IPS DF 19.7 (cell line): ENCODE data around the gene GGACT.

Experiments
- DNase-seq: peaks from one replicate; pipeline ENCODE4 v3.0.0-alpha.2; 2013; ENCODE audit warnings: low read depth, low spot score

Gene GGACT

GRCh38 chr13:100549316-100549715 is 39.3 kb downstream of the GGACT start:
- no peak for DNase-seq

- no peak for DNase-seq
Measured at GRCh38 chr13:100547791-100548201, 40.8 kb downstream of the GGACT start.

- no peak for DNase-seq
Measured at GRCh38 chr13:100546713-100547405, 41.7 kb downstream of the GGACT start.

DNA sequence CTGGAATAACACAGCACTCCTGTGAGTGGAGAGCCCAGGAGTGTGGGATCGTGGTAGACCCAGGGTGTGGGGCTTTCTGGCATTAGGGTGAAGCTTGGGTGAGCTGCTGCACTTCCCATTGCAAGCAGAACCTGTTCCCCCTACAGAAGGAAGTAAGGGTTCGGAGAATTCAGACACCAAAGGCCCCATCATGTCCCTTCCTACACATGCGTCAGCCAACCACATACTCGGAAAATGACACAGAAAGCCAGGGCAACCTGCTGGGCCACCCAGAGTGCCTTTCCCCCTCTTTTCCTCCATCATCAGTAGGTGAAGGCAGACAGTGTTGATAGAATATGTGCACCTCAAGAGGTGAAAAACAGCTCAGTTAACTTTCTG is 42.9 kb downstream of the GGACT start:
- DNase-seq = no peak

- no peak for DNase-seq
Measured at GRCh38 chr13:100544866-100545683, 43.5 kb downstream of the GGACT start.

DNA sequence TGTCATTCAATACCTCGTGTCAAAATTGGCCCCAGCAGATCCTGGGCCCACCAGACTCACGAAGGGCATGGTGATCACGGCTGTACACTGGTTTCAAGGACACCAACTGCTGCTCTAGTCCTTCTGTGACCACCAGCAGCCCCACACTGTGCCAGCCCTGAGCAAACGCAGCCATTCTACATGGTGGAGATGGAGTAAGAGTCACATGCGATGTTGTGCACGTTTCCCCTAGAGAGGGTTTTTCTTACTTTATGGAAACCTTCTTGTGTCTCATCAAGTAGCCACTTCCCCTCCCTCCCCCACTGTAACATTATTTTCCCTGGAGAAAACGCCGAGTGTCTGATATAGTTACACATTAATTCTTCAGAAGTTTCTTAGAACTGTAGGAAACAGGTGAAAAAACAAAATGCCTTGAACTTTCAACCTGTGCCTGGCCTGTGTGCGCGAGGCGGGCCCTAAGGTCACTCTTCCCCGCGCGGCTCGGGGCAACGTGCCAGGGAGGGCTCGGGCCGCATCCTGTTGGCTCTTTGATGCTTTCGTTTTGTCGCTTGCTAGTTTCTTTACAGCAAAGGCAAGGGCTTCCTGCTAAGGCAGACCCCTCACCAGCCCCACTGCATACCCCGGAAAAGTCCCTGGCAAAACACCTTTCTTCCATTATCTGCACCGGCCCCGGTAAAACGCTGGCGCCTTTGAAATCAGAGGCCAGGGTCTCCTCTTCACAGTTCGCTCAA is 44.6 kb downstream of the GGACT start:
- DNase-seq = no peak

- no peak for DNase-seq
Measured at GRCh38 chr13:100542826-100543156, 45.8 kb downstream of the GGACT start.

GRCh38 chr13:100541897-100542825 is 46.4 kb downstream of the GGACT start:
- DNase-seq = no peak

- DNase-seq = no peak
Measured at GRCh38 chr13:100540621-100541020, 48.0 kb downstream of the GGACT start.

DNA sequence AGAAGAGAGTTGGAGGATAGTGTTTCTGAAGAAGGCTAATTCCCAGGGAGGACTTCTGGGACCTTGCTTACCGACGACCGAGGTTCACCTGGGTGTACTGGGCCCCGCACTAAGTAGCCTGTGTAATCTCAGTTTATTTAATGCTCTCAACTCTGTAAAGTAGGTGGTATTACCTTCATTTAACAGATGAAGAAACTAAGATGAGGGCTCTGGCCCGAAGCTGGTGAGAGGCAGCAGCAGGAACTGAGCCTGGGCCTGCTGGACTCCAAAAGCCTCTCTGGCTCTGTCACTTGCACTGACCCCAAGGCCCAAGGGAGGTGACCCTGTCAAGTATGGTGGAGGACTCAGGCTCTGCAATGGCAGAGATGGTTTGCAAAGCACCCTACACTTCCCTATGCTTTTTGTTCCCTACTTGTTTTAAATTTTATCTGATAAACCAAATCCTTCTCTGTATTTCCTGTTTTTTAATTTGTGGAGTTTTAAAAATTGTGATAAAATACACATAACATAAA is 50.6 kb downstream of the GGACT start:
- no peak for DNase-seq

GRCh38 chr13:100537486-100537885 is 51.1 kb downstream of the GGACT start:
- DNase-seq = no peak

- no peak for DNase-seq
Measured at GRCh38 chr13:100536643-100537180, 51.9 kb downstream of the GGACT start.

- DNase-seq = no peak
Measured at GRCh38 chr13:100535426-100536135, 53.0 kb downstream of the GGACT start.

DNA sequence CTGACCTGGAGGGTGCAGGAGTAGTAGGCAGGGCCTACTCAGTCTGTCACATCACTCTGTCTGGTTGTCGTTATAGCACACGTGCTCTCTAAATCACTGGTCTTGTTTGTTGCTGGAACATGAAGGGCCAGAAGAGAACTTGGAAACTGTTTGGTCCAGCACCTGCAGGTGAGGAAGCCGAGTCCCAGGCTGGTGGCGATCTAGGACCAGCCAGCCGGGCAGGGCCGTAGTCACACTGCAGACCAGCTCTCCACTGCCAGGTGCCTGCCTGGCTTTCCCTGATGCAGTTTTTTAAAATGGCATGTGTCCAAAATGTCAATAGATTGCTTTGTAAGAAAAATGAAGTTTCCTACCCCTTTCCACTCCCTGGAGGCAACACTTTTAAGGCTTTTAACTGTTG is 53.7 kb downstream of the GGACT start:
- no peak for DNase-seq

DNA sequence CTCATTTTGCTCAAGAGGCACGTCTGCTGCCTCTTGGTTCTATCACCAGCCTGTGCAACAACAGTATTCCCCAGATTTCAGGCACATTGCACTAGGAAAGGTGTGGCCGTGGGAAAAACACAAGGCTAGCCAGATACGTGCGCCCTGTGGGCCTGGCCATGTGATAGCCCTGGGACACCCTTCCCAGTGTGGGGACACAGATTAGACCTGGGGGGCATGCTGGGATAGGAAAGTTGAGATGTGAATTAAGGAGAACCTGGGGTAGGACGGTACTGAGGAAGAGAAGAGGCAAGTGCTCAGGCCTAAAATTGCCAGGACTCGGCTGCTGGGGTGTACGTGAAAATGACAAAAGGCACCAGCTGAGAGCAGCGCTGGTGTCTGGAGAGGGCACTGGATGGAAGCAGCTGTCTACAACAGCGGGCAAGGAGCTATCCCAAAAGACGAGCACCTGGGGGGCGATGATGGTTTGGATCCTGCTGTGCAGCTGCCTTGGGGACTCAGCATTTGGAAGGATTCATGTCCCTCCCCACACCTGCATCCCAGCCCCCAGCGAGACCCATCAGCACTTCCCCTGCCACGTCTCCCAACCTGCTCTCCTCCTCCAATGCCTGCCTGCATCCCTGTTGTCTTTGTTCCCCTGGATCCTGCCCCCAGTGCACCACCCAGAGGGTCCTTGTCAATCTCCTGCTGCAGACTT is 54.3 kb downstream of the GGACT start:
- no peak for DNase-seq

DNA sequence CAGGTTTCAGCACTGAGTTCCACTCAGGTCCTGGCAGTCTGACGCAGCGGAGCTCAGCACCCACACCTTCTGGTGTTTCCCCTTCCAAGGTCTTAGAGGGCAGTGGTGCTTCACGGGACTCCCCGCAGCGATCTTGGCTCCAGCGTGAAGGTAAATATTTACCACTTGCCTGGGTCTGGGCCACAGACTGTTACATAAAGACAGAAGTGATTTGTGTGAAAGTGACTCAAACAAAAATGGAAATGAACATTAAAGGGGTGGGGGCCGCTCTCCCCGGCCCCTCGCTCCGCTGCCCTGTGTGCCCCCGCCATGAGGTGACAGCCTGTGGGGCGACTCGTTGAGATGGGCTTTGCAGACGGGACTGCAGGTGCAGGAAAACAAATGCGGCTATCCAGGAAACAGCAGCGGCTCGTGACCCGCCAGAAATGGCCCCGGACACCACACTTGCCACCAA is 55.0 kb downstream of the GGACT start:
- DNase-seq = no peak

- no peak for DNase-seq
Measured at GRCh38 chr13:100532836-100533435, 55.7 kb downstream of the GGACT start.

- no peak for DNase-seq
Measured at GRCh38 chr13:100532090-100532766, 56.4 kb downstream of the GGACT start.
